Vagina (tissue), 2 donors: ENCODE results near the gene HMCN1.

Source experiments
- CTCF ChIP-seq, 3 experiments: fragments of 450-650 bp in 2 of 3; fragments of 200-600 bp in 1 of 3; sonication (generic) in 1 of 3; IDR thresholded peaks; one replicate each; pipeline ENCODE4 v1.5.1; 2017 to 2019; ENCODE audit warnings: antibody characterized with exemption in 3 of 3, mild to moderate bottlenecking in 2 of 3, moderate library complexity in 2 of 3
- POLR2A ChIP-seq, 2 donors: fragments of 450-650 bp; IDR thresholded peaks; one replicate each; pipeline ENCODE4 v1.6.1; 2017; ENCODE audit warnings: antibody characterized with exemption in 2 of 2, mild to moderate bottlenecking in 2 of 2, moderate library complexity in 2 of 2

- TF ChIP-seq CTCF (IDR thresholded peaks at IDR 0.05) (no peak), POLR2A (IDR thresholded peaks at IDR 0.05) (no peak)
These were observed 112.7 kb downstream of the HMCN1 start for GRCh38 chr1:185846672-185847444.
